HEK293T (cell line): ENCODE results near the gene ADPRHL1.

Source experiments
- FOXK2 ChIP-seq: fragments of 450-650 bp; IDR thresholded peaks from 2 replicates; pipeline ENCODE4 v1.6.1; 2016; ENCODE audit warnings: mild to moderate bottlenecking
- FOXM1 ChIP-seq: fragments of 450-650 bp; IDR thresholded peaks from 2 replicates; pipeline ENCODE4 v1.6.1; 2017; ENCODE audit warnings: mild to moderate bottlenecking, borderline replicate concordance
- HDGF ChIP-seq: fragments of 450-650 bp; IDR thresholded peaks from 2 replicates; pipeline ENCODE4 v1.6.1; 2017; ENCODE audit warnings: antibody characterized with exemption, borderline replicate concordance

DNA sequence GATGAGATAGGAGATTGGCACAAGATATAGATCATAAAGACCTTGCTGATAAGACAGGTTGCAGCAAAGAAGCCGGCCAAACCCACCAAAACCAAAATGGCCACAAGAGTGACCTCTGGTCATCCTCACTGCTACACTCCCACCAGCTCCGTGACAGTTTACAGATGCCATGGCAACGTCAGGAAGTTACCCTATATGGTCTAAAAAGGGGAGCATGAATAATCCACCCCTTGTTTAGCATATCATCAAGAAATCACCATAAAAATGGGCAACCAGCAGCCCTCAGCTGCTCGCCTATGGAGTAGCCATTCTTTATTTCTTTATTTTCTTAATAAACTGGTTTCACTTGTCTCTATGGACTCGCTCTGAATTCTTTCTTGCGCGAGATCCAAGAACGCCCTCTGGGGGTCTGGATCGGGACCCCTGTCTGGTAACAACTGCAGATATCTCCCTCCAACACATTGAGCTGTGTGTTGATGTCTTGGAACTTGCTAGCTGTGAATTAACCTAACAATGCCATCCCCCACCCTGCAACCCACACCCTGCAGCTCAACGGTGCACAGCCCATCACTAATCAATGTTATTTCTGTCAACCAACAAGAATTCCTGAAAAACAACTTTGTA is 62.3 kb downstream of the ADPRHL1 start:
- TF ChIP-seq FOXM1 (no peak), FOXK2 (no peak), HDGF (no peak)
